Smooth muscle cell (in vitro differentiated cells): ENCODE measurements around the gene PLA2G4A. TPM values are rescaled to one million over a fixed set of nuclear protein-coding genes. Genes with fewer than 3 reads are reported as not detected.
A peak's percentile ranks its signal among the peaks of the same experiment; 100 is the strongest.

ENCODE experiments used
- DNase-seq: peaks from one replicate; lab custom pipeline; 2025; ENCODE audit not compliant: unreplicated experiment; lab: John Stamatoyannopoulos, UW
- H2AFZ ChIP-seq: fragments of 200-600 bp; sonication (generic); 2 replicates; pipeline ENCODE4 v1.6.0; 2016; ENCODE audit warnings: antibody characterized with exemption, low read depth, mild to moderate bottlenecking
- H3F3A ChIP-seq: fragments of 200-600 bp; sonication (generic); 2 replicates; pipeline ENCODE4 v1.6.0; 2017; ENCODE audit warnings: antibody characterized with exemption, low read depth
- H3K27ac ChIP-seq: fragments of 200-600 bp; sonication (generic); 2 replicates; pipeline ENCODE4 v1.5.1; 2016; ENCODE audit warnings: low read depth, mild to moderate bottlenecking
- H3K27me3 ChIP-seq: fragments of 200-600 bp; sonication (generic); 2 replicates; pipeline ENCODE4 v1.6.1; 2016; ENCODE audit warnings: low read depth, mild to moderate bottlenecking
- H3K36me3 ChIP-seq: fragments of 200-600 bp; sonication (generic); 2 replicates; pipeline ENCODE4 v1.5.1; 2016; ENCODE audit warnings: low read depth
- H3K4me1 ChIP-seq: fragments of 200-600 bp; sonication (generic); 2 replicates; pipeline ENCODE4 v1.5.1; 2016; ENCODE audit warnings: low read depth
- H3K4me2 ChIP-seq: fragments of 200-600 bp; sonication (generic); 2 replicates; pipeline ENCODE4 v1.6.0; 2016; ENCODE audit warnings: mild to moderate bottlenecking
- H3K4me3 ChIP-seq: fragments of 200-600 bp; sonication (generic); 2 replicates; pipeline ENCODE4 v1.5.1; 2016; ENCODE audit warnings: mild to moderate bottlenecking
- H3K79me2 ChIP-seq: fragments of 200-600 bp; sonication (generic); 2 replicates; pipeline ENCODE4 v1.6.0; 2016; ENCODE audit warnings: low read depth, mild to moderate bottlenecking
- H3K9ac ChIP-seq: fragments of 200-600 bp; sonication (generic); 2 replicates; pipeline ENCODE4 v1.6.0; 2016; ENCODE audit warnings: low read depth
- H3K9me3 ChIP-seq: fragments of 200-600 bp; sonication (generic); replicated peaks from 2 replicates; pipeline ENCODE4 v1.5.1; 2016; ENCODE audit warnings: low read depth
- H4K20me1 ChIP-seq: fragments of 200-600 bp; sonication (generic); 2 replicates; pipeline ENCODE4 v1.6.0; 2016; ENCODE audit warnings: low read depth
- CTCF ChIP-seq: fragments of 200-600 bp; sonication (generic); IDR thresholded peaks from 2 replicates; pipeline ENCODE4 v1.5.1; 2017; ENCODE audit warnings: borderline replicate concordance, mild to moderate bottlenecking, antibody characterized with exemption; ENCODE audit not compliant: insufficient read depth, poor library complexity, severe bottlenecking
- WGBS: methylation state at CpG from one replicate; pipeline ENCODE4 v1.1.7; 2016; ENCODE audit warnings: low lambda C conversion rate; 5-methylcytosine and 5-hydroxymethylcytosine counted together
- polyA plus RNA-seq: library from polyadenylated mRNA; unstranded; fragments of >200 nt; fragmentation: Nextera tagmentation; extraction: Ambion mirVana; gene quantifications from 2 replicates; pipeline ENCODE4 v1.2.1, GENCODE V29; 2016
- total RNA-seq: library from RNA; depleted of rRNA; stranded (reverse); fragments of >200 nt; gene quantifications from 2 replicates; pipeline ENCODE4 v1.2.3, GENCODE V29; 2014

PLA2G4A gene
- total and polyA plus RNA-seq, 2 experiments from 2014 or later = 3.3 to 7.8 TPM

- DNase-seq = no peak
- Histone ChIP-seq H3K9me3 (no peaks in the 10 kb centered on the region), H3K9ac (no peak overlapping the region), H3K79me2 (no peaks in the 10 kb centered on the region), H3K27me3 (no peaks in the 10 kb centered on the region), H3K4me3 (no peak overlapping the region), H4K20me1 (no peaks in the 10 kb centered on the region), H3K4me1 (no peaks in the 10 kb centered on the region), H3F3A (no peaks in the 10 kb centered on the region), H2AFZ (peak overlapping the region; percentile 33), H3K27ac (no peak overlapping the region), H3K36me3 (no peaks in the 10 kb centered on the region), H3K4me2 (no peak overlapping the region)
- TF ChIP-seq CTCF = no peak
- 81% methylated on average over 3 of the region's 3 CpGs for WGBS
These were observed 45.6 kb upstream of the PLA2G4A start for GRCh38 chr1:186783193-186783592.

GRCh38 chr1:186785503-186785902 is 43.2 kb upstream of the PLA2G4A start:
- Histone ChIP-seq H3K79me2 (no peaks in the 10 kb centered on the region), H2AFZ (no peak overlapping the region), H3K9me3 (no peaks in the 10 kb centered on the region), H4K20me1 (no peaks in the 10 kb centered on the region), H3K9ac (no peak overlapping the region), H3K27ac (no peak overlapping the region), H3K4me2 (no peak overlapping the region), H3K4me3 (no peak overlapping the region), H3K27me3 (no peaks in the 10 kb centered on the region), H3K36me3 (no peaks in the 10 kb centered on the region), H3K4me1 (no peaks in the 10 kb centered on the region), H3F3A (no peaks in the 10 kb centered on the region)
- no peak for TF ChIP-seq CTCF
- WGBS = 60% methylated on average over 2 of the region's 2 CpGs
- DNase-seq = no peak

- H3K27me3 ChIP-seq = no peaks in the 10 kb centered on the region
- no peak overlapping the region for H2AFZ ChIP-seq
- 86% methylated on average over 1 of the region's 1 CpG for WGBS
- H3K27ac ChIP-seq = no peak overlapping the region
- H3K4me2 ChIP-seq = no peak overlapping the region
- no peak for TF ChIP-seq CTCF
- no peaks in the 10 kb centered on the region for H3K9me3 ChIP-seq
- no peaks in the 10 kb centered on the region for H3K79me2 ChIP-seq
- H3F3A ChIP-seq = no peaks in the 10 kb centered on the region
- no peak overlapping the region for H3K4me3 ChIP-seq
- no peaks in the 10 kb centered on the region for H3K36me3 ChIP-seq
- DNase-seq = no peak
- no peaks in the 10 kb centered on the region for H3K4me1 ChIP-seq
- H4K20me1 ChIP-seq = no peaks in the 10 kb centered on the region
- H3K9ac ChIP-seq = no peak overlapping the region
These were observed 38.6 kb upstream of the PLA2G4A start for GRCh38 chr1:186790101-186790500.

GRCh38 chr1:186792870-186793581 is 35.7 kb upstream of the PLA2G4A start:
- WGBS = 74% methylated on average over 7 of the region's 7 CpGs
- DNase-seq = no peak
- no peak overlapping the region for H3K9ac ChIP-seq
- H3K36me3 ChIP-seq = no peaks in the 10 kb centered on the region
- no peaks in the 10 kb centered on the region for H4K20me1 ChIP-seq
- no peaks in the 10 kb centered on the region for H3F3A ChIP-seq
- H3K4me1 ChIP-seq = no peaks in the 10 kb centered on the region
- H3K27ac ChIP-seq = no peak overlapping the region
- no peak overlapping the region for H3K4me3 ChIP-seq
- H2AFZ ChIP-seq = no peak overlapping the region
- no peak overlapping the region for H3K4me2 ChIP-seq
- no peaks in the 10 kb centered on the region for H3K27me3 ChIP-seq
- H3K9me3 ChIP-seq = no peaks in the 10 kb centered on the region
- no peaks in the 10 kb centered on the region for H3K79me2 ChIP-seq
- no peak for TF ChIP-seq CTCF
